Stomach smooth muscle (tissue), 2 donors: ENCODE measurements around the gene ENPP7.

Experiments
- H3K27ac ChIP-seq: one replicate; pipeline ENCODE4 v1.7.0; 2013; ENCODE audit warnings: mild to moderate bottlenecking, low read length, inconsistent platforms
- H3K27me3 ChIP-seq, 2 donors: one replicate each; pipeline ENCODE4 v1.7.0; 2013; ENCODE audit warnings: low read length in 2 of 2; ENCODE audit not compliant: insufficient read depth in 2 of 2, control insufficient read depth in 1 of 2
- H3K36me3 ChIP-seq, 2 donors: one replicate each; pipeline ENCODE4 v1.7.0; 2013; ENCODE audit warnings: low read length in 2 of 2; ENCODE audit not compliant: control insufficient read depth in 2 of 2, insufficient read depth in 2 of 2
- H3K4me1 ChIP-seq: one replicate; pipeline ENCODE4 v1.7.0; 2013; ENCODE audit warnings: low read length; ENCODE audit not compliant: control insufficient read depth, insufficient read depth
- H3K4me3 ChIP-seq, 2 donors: one replicate each; pipeline ENCODE4 v1.7.0; 2013; ENCODE audit warnings: low read length in 2 of 2
- H3K9ac ChIP-seq, 2 donors: one replicate each; pipeline ENCODE4 v1.7.0; 2013; ENCODE audit warnings: low read length in 2 of 2, mild to moderate bottlenecking in 1 of 2
- H3K9me3 ChIP-seq, 2 donors: one replicate each; pipeline ENCODE4 v1.7.0; 2013; ENCODE audit warnings: low read length in 2 of 2; ENCODE audit not compliant: control insufficient read depth in 2 of 2
- donor health status: healthy.
- donor health status: Pancreatic carcinoma.

ENPP7 gene

DNA sequence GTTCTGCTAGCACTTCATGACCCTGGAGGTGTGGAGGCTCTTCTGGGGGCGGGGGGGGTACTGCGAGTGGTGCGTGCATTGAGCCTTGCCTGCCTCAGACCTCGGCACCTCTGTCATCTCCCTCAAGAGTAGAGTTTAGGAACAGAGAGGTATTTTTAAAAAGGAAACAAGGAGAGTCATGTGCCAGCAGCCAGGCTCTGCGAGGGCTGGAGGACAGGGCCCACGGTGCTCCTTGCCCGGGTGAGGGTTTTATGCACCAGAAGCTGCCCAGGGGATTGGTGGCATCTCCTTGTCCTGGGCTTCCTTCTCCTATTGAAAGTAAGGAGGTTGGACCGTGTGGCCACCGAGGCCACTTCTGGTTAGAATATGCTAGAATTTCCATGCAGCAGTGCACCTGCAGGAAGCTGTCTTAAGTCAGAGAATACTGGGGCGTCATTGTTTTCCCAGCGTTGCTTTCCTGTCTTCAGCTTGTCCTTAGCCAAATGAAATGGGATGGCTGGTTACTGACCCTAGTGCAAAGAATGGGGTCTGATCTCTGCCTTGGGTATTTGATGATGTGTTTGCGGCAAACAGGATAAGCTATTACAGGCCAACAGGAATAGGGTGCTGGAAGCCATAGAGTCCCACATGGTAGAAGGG lies 50.4 kb downstream of the ENPP7 start:
- Histone ChIP-seq H3K4me3 (no peak overlapping the region), H3K36me3 (no peaks in the 10 kb centered on the region), H3K9me3 (no peaks in the 10 kb centered on the region), H3K27me3 (peaks cover 45 to 71% of the 10 kb centered on the region in 2 donors), H3K27ac (no peak overlapping the region), H3K9ac (no peak overlapping the region), H3K4me1 (peaks cover 16% of the 10 kb centered on the region)

GRCh38 chr17:79781736-79782575 lies 51.2 kb downstream of the ENPP7 start:
- H3K9ac ChIP-seq = no peak overlapping the region
- H3K36me3 ChIP-seq = no peaks in the 10 kb centered on the region
- H3K4me1 ChIP-seq = peaks cover 16% of the 10 kb centered on the region
- H3K27ac ChIP-seq = no peak overlapping the region
- H3K9me3 ChIP-seq = no peaks in the 10 kb centered on the region
- H3K27me3 ChIP-seq = peaks cover 39 to 70% of the 10 kb centered on the region in 2 donors
- H3K4me3 ChIP-seq = no peak overlapping the region

DNA sequence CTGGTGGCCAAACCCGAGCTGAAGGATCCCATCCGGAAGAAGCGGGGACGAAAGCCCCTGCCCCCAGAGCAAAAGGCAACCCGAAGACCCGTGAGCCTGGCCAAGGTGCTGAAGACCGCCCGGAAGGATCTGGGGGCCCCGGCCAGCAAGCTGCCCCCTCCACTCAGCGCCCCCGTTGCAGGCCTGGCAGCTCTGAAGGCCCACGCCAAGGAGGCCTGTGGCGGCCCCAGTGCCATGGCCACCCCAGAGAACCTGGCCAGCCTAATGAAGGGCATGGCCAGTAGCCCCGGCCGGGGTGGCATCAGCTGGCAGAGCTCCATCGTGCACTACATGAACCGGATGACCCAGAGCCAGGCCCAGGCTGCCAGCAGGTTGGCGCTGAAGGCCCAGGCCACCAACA lies 53.1 kb downstream of the ENPP7 start:
- peaks cover 39 to 63% of the 10 kb centered on the region in 2 donors for H3K27me3 ChIP-seq
- peaks cover 3% of the 10 kb centered on the region for H3K4me1 ChIP-seq
- H3K9me3 ChIP-seq = no peaks in the 10 kb centered on the region
- no peak overlapping the region for H3K27ac ChIP-seq
- no peak overlapping the region for H3K9ac ChIP-seq
- no peaks in the 10 kb centered on the region for H3K36me3 ChIP-seq
- no peak overlapping the region for H3K4me3 ChIP-seq

GRCh38 chr17:79784353-79785016 lies 53.7 kb downstream of the ENPP7 start:
- H3K9me3 ChIP-seq = no peaks in the 10 kb centered on the region
- no peak overlapping the region for H3K4me3 ChIP-seq
- H3K27ac ChIP-seq = no peak overlapping the region
- H3K9ac ChIP-seq = no peak overlapping the region
- H3K4me1 ChIP-seq = no peaks in the 10 kb centered on the region
- no peaks in the 10 kb centered on the region for H3K36me3 ChIP-seq
- H3K27me3 ChIP-seq = peaks cover 39 to 63% of the 10 kb centered on the region in 2 donors

- Histone ChIP-seq H3K4me3 (no peak overlapping the region), H3K4me1 (peaks cover 6% of the 10 kb centered on the region), H3K36me3 (no peaks in the 10 kb centered on the region), H3K27me3 (peaks cover 39 to 63% of the 10 kb centered on the region in 2 donors), H3K27ac (no peak overlapping the region), H3K9ac (no peak overlapping the region), H3K9me3 (no peaks in the 10 kb centered on the region)
Observed at GRCh38 chr17:79785017-79785899, 54.5 kb downstream of the ENPP7 start.

DNA sequence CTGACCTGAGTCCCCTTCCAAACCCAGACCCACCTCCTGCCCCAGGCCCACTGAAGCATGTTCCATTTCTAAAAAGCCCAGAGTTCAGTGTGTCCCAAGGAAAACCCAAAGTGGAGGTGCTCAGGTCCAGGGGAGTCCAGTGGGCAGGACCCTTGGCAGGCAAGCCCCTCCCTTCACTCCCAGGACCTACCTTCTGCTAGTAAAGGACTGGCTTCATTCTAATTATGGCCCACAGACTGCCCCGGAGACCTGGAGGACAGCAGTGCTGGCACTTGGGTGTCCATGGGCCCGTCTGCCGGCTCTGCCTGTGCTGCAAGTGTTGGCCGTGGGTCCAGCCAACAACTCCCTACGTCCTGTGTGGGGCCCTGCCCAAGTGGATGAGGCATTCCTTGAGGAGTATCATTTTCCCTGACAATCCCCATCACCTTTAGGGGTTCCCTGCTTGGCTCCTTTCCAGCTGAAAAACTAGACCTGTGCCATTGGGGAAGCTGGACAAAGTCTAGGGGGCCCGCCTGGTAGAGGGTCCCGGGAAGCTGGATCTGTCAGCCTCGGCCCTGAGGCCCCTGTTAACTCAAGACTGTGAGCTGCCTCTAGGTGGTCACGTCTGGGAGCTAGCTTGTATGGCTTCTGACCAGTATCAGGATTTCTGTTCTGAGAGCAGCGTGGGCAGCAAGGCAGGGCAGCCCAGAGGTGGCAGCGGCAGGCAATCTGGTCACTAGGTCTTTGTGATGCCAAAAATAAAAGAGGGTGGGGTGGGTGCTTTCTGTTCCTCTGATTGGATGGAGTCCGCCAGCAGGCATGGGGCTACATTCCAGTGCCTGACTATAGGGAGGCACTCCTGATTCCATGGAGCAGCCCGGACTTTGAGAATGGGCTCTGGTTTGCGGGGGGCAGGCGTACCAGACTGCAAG lies 55.4 kb downstream of the ENPP7 start:
- H3K27ac ChIP-seq = no peak overlapping the region
- H3K27me3 ChIP-seq = peaks cover 47 to 66% of the 10 kb centered on the region in 2 donors
- no peak overlapping the region for H3K9ac ChIP-seq
- no peaks in the 10 kb centered on the region for H3K36me3 ChIP-seq
- no peaks in the 10 kb centered on the region for H3K9me3 ChIP-seq
- H3K4me3 ChIP-seq = no peak overlapping the region
- peaks cover 10% of the 10 kb centered on the region for H3K4me1 ChIP-seq

- peaks cover 53 to 71% of the 10 kb centered on the region in 2 donors for H3K27me3 ChIP-seq
- peaks cover 10% of the 10 kb centered on the region for H3K4me1 ChIP-seq
- H3K36me3 ChIP-seq = no peaks in the 10 kb centered on the region
- H3K9me3 ChIP-seq = no peaks in the 10 kb centered on the region
- H3K9ac ChIP-seq = no peak overlapping the region
- no peak overlapping the region for H3K4me3 ChIP-seq
- no peak overlapping the region for H3K27ac ChIP-seq
Observed at GRCh38 chr17:79786930-79787643, 56.3 kb downstream of the ENPP7 start.

DNA sequence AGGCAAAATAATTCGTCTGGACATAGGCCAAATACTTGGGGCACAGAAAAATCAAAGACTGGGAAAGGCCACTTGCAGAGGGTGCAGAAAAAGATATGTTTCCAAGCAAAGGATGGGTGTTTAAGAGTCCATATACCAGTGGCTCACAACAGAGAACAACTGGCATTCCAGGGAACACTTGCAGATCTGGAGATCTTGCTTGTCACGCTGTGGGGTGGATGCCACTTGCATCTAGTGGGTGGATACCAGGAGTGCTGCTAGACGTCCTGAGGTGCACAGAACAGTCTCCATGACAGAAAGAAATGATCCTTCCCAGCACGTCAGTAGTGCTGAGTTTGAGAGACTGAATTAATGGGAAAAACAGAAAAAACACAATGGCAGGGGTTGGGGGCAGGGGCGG lies 57.7 kb downstream of the ENPP7 start:
- Histone ChIP-seq H3K36me3 (no peaks in the 10 kb centered on the region), H3K9me3 (no peaks in the 10 kb centered on the region), H3K9ac (no peak overlapping the region), H3K4me3 (no peak overlapping the region), H3K4me1 (peaks cover 15% of the 10 kb centered on the region), H3K27ac (no peak overlapping the region), H3K27me3 (peaks cover 57 to 78% of the 10 kb centered on the region in 2 donors)
